Transverse colon (tissue), 4 donors: ENCODE results near the gene TCF3.

ENCODE experiments used
- CTCF ChIP-seq, 5 experiments: fragments of 200-600 bp in 3 of 5; fragments of 450-650 bp in 2 of 5; sonication (generic) in 3 of 5; IDR thresholded peaks; 1 replicate in 2 of 5; 2 replicates in 3 of 5; pipeline ENCODE4 v1.5.1; 2016 to 2017; ENCODE audit warnings: antibody characterized with exemption in 5 of 5, inconsistent platforms in 3 of 5, mild to moderate bottlenecking in 2 of 5, moderate library complexity in 1 of 5
- POLR2AphosphoS5 ChIP-seq, 3 donors: sonication (generic); formaldehyde crosslinking; IDR thresholded peaks; one replicate each; pipeline ENCODE4 v1.6.1; 2016; ENCODE audit warnings: antibody characterized with exemption in 3 of 3

- no peak for TF ChIP-seq CTCF (IDR thresholded peaks at IDR 0.05)
- TF ChIP-seq POLR2AphosphoS5 (IDR thresholded peaks at IDR 0.05), result no peak
These were observed 60.9 kb downstream of the TCF3 start for GRCh38 chr19:1591421-1592023.
